ENCODE data around the gene TCIRG1. TPM values are rescaled to one million over a fixed set of nuclear protein-coding genes. Genes with fewer than 3 reads are reported as not detected.

TCIRG1 gene
- total and polyA plus RNA-seq, 2 of the 13 experiments (the other 11 are each of a cell fraction or from before 2014, with no cell fraction given): 48.0 to 69.6 TPM

GRCh38 chr11:68008381-68009337, 30.2 kb upstream of the TCIRG1 start (continued):
- TF ChIP-seq ZNF775 (CRISPR knock-in tag; IDR thresholded peaks at IDR 0.05; ENCODE audit: borderline replicate concordance): no peak
- TF ChIP-seq KDM1A (CRISPR knock-in tag; IDR thresholded peaks at IDR 0.05): peak; percentile 47; the same call in 1 of the 2 replicates

GRCh38 chr11:68009391-68010089, 29.3 kb upstream of the TCIRG1 start:
- in situ Hi-C loops (cut with HindIII; ENCODE audit: extremely low pct_ligation_motif_present, low pct_unique_long_range_greater_than_20kb) (no loop called here), intact Hi-C loops (cut with micrococcal nuclease; ENCODE audit: unreplicated experiment) (loop anchor here (1.0 kb wide), 1 partner anchor 8 kb away; no protein-coding TSS in a partner anchor)
- Histone ChIP-seq H3K4me3 (replicated peaks in 1 of 3; ENCODE audit: insufficient read depth in 1 of 3, low read depth in 2 of 3, low read length in 3 of 3) (peak overlapping the region; percentile 41 to 77 (median 53)), H3K4me2 (ENCODE audit: low read depth, low read length) (peak overlapping the region; percentile 96), H3K9ac (ENCODE audit: insufficient read depth, low read depth, low read length) (peak overlapping the region; percentile 76), H3K27ac (ENCODE audit: extremely low read length, insufficient read depth, low read length) (peak overlapping the region; percentile 78), H4K20me1 (ENCODE audit: insufficient read depth, low read length) (no peaks in the 10 kb centered on the region), H3K27me3 (ENCODE audit: control insufficient read depth in 1 of 2, insufficient read depth in 2 of 2, low read length in 2 of 2) (no peaks in the 10 kb centered on the region), H2AFZ (ENCODE audit: low read length) (no peak overlapping the region), H3K79me2 (ENCODE audit: insufficient read depth, low read length) (no peaks in the 10 kb centered on the region), H3K36me3 (replicated peaks in 1 of 2; ENCODE audit: control insufficient read depth in 1 of 2, insufficient read depth in 2 of 2, low read length in 2 of 2) (no peaks in the 10 kb centered on the region), H3K9me3 (ENCODE audit: low read length) (no peaks in the 10 kb centered on the region), H3K4me1 (ENCODE audit: insufficient read depth, low read length) (peaks cover 94% of the 10 kb centered on the region)
- FAIRE-seq (no peak), ATAC-seq (no peak), DNase-seq (ENCODE audit: low spot score) (no peak)
- ChIA-PET CTCF (ENCODE audit: low intra/inter-chr PET ratio, low total read pairs) (interaction anchor here (1.4 kb wide), 1 partner anchor 11 kb away, joined by 7 read pairs; no protein-coding TSS in a partner anchor), POLR2A (interaction anchor here (0.7 to 2.9 kb wide), 17 partner anchors 8 to 288 kb away, joined by 3 to 15 read pairs (median 3); partner anchors contain the start of gene NDUFS8)
- 2% methylated on average over 12 of the region's 12 CpGs for WGBS (ENCODE audit: low lambda C conversion rate)
- BruUV-seq (replicated peaks): no TSS peak
- TF ChIP-seq TRAFD1 (CRISPR knock-in tag; IDR thresholded peaks at IDR 0.05; ENCODE audit: borderline replicate concordance) (0 out of 2 replicates have a peak, but pooled peaks have one; percentile 33), ZNF784 (CRISPR knock-in tag; IDR thresholded peaks at IDR 0.05; ENCODE audit: borderline replicate concordance) (0 out of 2 replicates have a peak, but pooled peaks have one; percentile 7), ZNF326 (CRISPR knock-in tag; IDR thresholded peaks at IDR 0.05; ENCODE audit: borderline replicate concordance) (no peak), CTCF (CRISPR knock-in tag; IDR thresholded peaks at IDR 0.05) (peak; percentile 45), TOPORS (CRISPR knock-in tag; IDR thresholded peaks at IDR 0.05) (peak; percentile 13; the same call in 1 of the 2 replicates), STAG1 (CRISPR knock-in tag; IDR thresholded peaks at IDR 0.05) (peak; percentile 49; the same call in 1 of the 2 replicates), SPEN (CRISPR knock-in tag; IDR thresholded peaks at IDR 0.05; ENCODE audit: low read depth) (no peak), GTF3A (CRISPR knock-in tag; conservative IDR thresholded peaks at IDR 0.05) (0 out of 2 replicates have a peak, but pooled peaks have one; percentile 5)
- TF ChIP-seq, protein P1, sequence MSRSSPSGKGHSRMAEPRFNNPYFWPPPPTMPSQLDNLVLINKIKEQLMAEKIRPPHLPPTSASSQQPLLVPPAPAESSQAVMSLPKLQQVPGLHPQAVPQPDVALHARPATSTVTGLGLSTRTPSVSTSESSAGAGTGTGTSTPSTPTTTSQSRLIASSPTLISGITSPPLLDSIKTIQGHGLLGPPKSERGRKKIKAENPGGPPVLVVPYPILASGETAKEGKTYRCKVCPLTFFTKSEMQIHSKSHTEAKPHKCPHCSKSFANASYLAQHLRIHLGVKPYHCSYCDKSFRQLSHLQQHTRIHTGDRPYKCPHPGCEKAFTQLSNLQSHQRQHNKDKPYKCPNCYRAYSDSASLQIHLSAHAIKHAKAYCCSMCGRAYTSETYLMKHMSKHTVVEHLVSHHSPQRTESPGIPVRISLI (CRISPR knock-in tag; IDR thresholded peaks at IDR 0.05; ENCODE audit: borderline replicate concordance): peak; percentile 54; the same call in 1 of the 2 replicates
- TF ChIP-seq, protein P2, sequence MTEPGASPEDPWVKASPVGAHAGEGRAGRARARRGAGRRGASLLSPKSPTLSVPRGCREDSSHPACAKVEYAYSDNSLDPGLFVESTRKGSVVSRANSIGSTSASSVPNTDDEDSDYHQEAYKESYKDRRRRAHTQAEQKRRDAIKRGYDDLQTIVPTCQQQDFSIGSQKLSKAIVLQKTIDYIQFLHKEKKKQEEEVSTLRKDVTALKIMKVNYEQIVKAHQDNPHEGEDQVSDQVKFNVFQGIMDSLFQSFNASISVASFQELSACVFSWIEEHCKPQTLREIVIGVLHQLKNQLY (CRISPR knock-in tag; IDR thresholded peaks at IDR 0.05): peak; percentile 41; the same call in 1 of the 2 replicates

Measured in HepG2 (cell line).